Spleen (tissue), 7 donors: Measurements from ENCODE around the gene SEMA4F.

Source experiments
- POLR2A ChIP-seq, 3 donors: fragments of 450-650 bp; IDR thresholded peaks; one replicate each; pipeline ENCODE4 v1.5.1; 2017; ENCODE audit warnings: antibody characterized with exemption in 3 of 3, mild to moderate bottlenecking in 1 of 3
- POLR2AphosphoS5 ChIP-seq, 3 donors: sonication (generic); formaldehyde crosslinking; IDR thresholded peaks; one replicate each; pipeline ENCODE4 v1.5.1; 2017; ENCODE audit warnings: antibody characterized with exemption in 3 of 3
- TF ChIP-seq, protein P1 (sequence below), 11 experiments: fragments of 200-600 bp in 7 of 11; fragments of 450-650 bp in 4 of 11; sonication (generic) in 4 of 11; IDR thresholded peaks in 8 of 11; conservative IDR thresholded peaks in 3 of 11; 1 replicate in 7 of 11; 2 replicates in 4 of 11; pipeline versions ENCODE4 v1.4.0 to v1.8.0; 2016 to 2021; ENCODE audit warnings: antibody characterized with exemption in 11 of 11, inconsistent platforms in 4 of 11, mild to moderate bottlenecking in 1 of 11
- donor health status: DM: no; HTN: no; CAD: no; lungs with moderate emphysema.
- donor health status: DM: no; HTN: no; CAD: no.
- donor health status: DM: no; HTN: no; CAD: no.

DNA sequence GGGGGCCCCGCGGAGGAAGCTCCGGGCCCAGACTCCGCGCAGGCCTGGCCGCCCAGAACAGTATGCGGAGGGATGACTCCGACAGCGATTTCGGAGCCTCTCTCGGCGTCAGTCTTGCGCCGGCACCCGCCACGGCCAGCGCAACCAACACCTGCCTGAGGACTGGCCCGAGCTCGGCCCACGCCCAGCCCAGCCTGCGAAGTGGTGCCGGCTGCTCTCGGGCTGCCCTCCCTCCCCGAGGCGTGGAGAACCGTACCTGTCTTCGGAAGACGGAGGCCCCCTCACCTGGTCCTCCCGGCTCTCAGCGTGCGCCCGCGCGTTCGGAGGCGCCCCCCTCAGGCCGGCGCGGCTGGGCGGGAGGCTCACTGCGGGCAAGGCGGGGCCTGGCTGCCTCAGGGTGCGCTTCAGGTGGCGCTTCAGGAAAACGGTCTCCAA lies 6.0 kb upstream of the SEMA4F start, which contains the start of gene M1AP:
- TF ChIP-seq, protein P1, sequence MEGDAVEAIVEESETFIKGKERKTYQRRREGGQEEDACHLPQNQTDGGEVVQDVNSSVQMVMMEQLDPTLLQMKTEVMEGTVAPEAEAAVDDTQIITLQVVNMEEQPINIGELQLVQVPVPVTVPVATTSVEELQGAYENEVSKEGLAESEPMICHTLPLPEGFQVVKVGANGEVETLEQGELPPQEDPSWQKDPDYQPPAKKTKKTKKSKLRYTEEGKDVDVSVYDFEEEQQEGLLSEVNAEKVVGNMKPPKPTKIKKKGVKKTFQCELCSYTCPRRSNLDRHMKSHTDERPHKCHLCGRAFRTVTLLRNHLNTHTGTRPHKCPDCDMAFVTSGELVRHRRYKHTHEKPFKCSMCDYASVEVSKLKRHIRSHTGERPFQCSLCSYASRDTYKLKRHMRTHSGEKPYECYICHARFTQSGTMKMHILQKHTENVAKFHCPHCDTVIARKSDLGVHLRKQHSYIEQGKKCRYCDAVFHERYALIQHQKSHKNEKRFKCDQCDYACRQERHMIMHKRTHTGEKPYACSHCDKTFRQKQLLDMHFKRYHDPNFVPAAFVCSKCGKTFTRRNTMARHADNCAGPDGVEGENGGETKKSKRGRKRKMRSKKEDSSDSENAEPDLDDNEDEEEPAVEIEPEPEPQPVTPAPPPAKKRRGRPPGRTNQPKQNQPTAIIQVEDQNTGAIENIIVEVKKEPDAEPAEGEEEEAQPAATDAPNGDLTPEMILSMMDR (IDR thresholded peaks at IDR 0.05 in 8 of 11, conservative IDR thresholded peaks at IDR 0.05 in 3 of 11) = no peak
- TF ChIP-seq POLR2A (IDR thresholded peaks at IDR 0.05) (no peak), POLR2AphosphoS5 (IDR thresholded peaks at IDR 0.05) (no peak)
